D341Med (cell line): ENCODE results near the gene SLC16A5.
"Not testable (repeated sequence)": the region's sequence is repeated elsewhere in the genome, so short reads cannot be mapped to it uniquely, and the experiment has no call there.

Source experiments
- DNase-seq: peaks from one replicate; pipeline ENCODE4 v3.0.0; 2012; ENCODE audit warnings: low spot score

SLC16A5 gene

GRCh38 chr17:75064460-75064859 lies 23.3 kb upstream of the SLC16A5 start:
- no peak for DNase-seq

DNA sequence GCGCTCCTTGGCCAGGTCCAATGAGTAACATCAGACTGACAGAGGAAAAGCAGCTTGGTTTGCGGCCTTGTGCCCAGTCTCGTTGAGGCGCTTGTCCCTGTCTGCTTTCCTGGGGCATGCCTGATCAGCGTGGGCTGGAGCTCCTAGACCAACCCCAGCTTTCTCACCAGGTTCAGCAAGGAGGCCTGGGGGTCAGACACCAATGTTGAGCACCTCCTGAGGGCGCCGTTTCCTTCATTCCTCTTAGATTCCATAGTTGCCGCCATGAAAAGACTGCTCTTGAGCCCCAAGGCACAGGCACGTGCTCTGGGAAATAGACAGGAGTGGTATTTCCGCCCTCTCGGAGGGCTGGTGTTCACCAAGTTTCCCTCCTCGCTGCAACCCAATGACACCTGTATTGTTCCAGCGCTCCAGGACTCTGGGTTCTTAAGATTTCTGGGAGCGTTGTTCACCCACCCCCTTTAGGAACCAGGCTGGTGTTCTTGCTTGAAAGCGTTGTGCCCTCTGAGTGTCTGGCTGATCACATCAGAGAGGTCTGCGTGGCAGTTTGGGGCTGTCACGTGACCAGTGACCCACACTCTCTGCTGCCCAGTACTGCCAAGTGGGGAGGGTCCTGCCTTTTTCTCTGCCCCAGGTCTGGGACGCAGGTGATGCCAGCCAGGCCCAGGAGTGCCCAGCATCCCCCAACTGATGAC lies 22.7 kb upstream of the SLC16A5 start:
- DNase-seq = no peak

DNA sequence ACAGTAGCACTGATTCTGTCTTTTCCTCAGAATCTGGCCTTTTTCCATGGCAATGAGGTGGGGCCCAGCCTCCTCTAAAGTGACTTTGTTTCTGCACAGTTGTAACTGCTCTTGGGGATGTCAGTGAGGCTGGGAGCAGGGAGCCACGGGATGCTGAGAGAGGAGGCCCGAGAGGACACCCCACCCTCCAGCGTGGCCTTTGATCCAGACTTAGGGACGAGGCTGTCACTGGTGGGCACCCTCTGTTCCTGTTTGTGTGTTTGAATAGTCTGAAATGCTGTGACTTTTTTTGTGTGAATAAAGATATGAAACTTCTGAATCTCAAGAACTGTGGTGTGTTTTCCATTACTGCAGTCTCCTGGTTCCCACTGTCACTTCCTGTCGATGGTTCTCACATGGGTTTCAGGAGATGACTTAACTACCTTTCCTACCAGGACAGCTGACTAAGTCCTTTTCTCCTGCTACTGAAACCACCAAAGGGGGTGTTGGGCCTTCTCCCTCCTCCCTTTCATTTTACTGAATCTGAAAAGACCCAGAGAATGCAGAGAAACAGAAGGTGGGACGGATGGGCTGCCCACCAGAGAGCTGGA lies 22.1 kb upstream of the SLC16A5 start:
- DNase-seq = no peak

DNA sequence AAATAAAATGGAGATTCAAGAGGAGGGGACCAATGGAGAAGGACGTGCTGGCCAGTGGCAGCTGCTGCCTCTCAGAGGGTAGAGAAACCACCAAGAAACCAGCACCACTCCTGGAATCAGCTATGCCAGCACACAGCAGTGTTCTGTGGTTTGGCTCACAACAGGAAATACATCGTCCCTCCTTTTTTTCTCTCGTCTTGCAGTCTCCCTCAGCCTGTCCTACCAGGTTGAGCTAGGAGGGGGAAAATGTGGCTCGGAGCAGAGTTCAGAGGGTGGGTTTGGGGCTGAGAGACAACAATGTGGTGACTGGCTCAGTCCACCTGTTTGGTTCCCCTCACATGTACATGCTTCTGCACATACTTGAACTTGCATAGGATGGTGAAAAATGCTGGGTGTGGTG lies 19.9 kb upstream of the SLC16A5 start:
- DNase-seq = no peak

DNA sequence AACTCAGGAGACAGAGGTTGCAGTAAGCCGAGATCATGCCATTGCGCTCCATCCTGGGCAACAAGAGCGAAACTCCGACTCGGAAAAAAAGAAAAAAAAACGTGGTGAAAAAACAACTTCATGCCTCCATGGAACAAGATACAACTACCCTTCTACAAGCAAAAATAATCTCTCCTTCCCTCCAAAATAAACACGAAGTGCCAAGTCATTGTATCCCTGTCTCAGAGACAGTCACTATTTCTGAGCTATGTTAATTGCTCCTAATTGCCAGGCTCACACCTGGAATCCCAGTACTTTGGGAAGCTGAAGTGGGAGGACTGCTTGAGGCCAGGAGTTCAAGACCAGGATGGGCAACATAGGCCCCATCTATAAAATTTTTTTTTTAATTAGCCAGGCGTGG lies 19.0 kb upstream of the SLC16A5 start:
- no peak for DNase-seq

- DNase-seq = peak; percentile 66
These were observed 18.0 kb upstream of the SLC16A5 start for GRCh38 chr17:75069783-75070182.

DNA sequence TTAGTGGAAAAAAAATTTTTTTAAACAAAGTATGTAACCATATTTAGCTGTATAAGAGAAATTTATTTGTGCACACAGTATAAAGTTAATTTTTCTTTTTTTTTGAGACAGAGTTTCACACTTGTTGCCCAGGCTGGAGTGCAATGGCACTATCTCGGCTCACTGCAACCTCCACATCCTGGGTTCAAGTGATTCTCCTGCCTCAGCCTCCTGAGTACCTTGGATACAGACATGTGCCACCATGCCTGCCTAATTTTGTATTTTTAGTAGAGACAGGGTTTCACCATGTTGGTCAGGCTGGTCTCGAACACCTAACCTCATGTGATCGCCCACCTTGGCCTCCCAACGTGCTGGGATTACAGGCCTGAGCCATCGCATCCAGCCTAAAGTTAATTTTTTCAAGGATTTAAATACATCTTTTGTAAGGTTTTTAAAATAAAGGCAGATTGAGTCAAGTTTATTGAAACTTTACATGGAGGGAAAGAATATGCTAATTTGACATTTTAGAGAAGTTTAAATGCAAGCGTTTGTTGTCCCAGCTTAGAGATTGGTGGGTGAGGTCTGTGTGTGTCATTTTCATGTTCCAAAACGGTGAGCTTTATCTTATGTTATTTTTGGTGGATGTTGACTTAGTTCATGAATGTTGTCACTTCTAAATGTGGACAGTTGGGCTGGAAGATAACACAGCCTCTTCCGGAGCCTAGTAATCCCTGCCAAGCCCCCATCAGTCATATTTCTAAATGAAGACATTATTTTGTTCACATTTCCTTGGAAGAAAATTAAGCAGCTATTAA lies 16.1 kb upstream of the SLC16A5 start:
- DNase-seq = not testable (repeated sequence)

GRCh38 chr17:75072909-75073308 lies 14.8 kb upstream of the SLC16A5 start:
- not testable (repeated sequence) for DNase-seq

DNA sequence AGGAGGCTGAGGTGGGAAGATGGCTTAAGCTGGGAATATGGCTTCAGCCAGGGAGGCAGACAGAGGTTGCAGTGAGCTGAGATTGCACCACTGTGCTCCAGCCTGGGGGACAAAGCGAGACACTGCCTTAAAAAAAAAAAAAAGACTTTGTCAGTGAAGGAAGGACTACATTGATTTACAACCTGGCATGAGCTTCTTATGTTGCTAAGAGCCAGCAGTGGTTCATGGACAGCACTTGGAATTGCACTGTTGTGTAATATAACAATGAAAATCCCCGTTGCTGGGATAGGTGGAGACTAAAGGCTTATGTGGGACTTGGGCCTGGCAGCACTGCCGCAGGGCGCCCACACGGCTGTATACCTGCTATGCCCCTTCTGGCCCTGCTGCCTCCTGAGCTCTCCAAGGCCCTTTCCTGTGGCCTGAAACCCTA lies 14.1 kb upstream of the SLC16A5 start:
- DNase-seq = no peak

GRCh38 chr17:75074532-75074931 lies 13.2 kb upstream of the SLC16A5 start:
- no peak for DNase-seq

DNA sequence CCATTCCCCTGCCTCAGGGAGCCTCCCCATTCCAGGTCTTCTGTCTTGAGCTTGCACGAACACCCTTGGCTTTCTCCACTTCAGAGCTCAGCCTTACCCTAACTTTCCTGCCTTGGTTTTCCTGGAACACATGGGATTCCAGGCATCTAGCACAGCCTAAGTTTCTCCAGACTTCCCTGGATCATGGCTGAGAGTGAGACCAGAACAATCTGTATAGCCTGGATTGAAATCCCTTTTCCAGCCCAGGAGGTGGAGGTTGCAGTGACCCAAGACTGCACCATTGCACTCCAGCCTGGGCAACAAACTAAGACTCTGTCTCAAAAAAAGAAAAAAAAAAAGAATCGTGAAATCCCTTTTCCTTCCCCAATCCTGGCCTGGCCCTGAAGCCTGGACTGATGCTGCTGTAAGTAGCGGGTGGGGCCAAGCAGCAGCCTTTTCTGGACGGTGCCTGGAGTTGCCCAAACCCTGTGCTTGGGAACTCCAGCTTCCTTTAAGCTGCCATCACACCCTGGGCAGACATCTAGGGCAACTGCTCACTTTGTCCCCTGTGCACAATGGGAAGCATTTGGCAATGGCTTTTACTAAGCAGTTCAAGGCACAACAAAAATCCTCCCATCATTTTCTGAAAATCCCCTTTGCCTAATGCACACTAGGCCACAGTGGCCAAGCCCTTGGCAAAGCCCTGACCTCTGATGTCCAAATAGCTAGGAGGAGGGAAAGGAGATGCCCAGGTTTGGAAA lies 12.0 kb upstream of the SLC16A5 start:
- DNase-seq = no peak

- no peak for DNase-seq
These were observed 10.7 kb upstream of the SLC16A5 start for GRCh38 chr17:75077072-75077495.

DNA sequence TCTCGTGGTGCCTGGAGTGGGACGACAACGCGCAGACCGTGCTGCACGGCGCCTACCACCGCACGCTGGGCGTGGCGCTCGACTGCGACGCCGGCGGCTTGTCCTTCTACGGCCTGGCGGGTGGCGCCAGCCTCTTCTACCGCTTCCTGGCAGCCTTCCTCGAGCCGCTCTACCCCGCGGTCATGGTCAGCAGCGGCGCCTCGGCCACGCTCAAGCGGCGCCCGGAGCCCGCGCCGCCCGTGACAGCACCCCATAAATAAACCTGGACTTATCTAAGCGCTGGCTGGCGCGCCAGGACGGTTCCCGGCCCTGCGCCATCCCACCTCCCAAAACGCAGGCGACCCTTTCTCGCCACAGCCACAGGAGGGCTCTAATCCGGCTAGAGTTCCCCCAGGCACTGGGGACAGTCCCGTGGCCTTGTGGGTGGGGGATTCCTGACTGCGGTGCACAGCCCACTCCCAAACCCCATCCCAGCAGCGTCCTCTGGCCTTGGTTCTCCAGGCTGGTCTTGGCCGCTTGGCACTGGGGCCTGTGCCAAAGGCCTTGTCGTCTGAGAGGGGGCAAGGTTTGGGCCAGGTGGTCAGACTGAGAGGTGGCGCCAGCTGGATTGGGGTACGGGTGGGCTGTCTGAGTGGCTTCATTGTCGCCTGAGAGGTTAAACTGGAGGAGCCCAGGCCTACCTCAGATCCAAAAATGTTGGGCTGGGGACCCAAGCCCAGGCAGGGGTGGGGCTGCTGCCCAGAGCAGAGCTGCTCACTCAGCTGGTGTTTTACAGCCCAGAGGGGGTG lies 10.1 kb upstream of the SLC16A5 start:
- no peak for DNase-seq

DNA sequence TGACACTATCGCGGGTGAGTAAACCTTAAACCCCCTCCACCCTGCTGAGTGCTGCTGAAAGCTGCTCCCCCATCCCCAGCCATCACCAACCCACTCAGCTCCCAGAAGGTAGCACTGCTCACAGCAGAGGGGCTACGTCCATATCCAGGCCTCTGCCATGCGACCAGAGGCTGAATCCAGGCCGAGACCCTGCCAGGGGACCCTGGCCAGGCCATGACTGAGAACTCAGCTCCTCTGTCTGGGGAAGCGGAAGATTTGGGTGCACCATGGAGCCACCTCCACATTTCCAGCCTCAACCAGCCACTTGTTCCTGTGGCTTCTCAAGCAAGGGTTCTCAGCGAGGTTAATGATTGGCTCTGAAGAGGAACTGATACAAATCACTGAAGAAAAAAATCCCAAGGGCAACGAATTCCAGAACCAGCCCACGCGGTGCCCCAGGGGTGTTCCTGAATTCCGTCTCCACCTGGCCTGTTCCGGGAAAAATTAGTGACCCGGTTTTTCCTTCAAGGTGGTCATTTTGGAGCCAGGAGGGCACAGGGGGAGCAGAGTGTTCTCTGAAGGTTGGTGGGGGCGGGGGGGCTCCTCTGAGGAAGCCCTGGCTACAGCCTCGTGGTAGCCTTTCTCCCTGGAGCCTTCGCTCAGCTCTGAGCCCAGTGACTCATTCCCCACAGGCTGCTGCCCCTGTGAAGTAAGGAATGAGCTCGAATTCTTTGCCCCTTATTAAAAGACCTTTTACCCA lies 9.3 kb upstream of the SLC16A5 start:
- no peak for DNase-seq

- DNase-seq = no peak
These were observed 8.8 kb upstream of the SLC16A5 start for GRCh38 chr17:75079023-75079373.

GRCh38 chr17:75081611-75082540 lies 5.9 kb upstream of the SLC16A5 start:
- DNase-seq = no peak

DNA sequence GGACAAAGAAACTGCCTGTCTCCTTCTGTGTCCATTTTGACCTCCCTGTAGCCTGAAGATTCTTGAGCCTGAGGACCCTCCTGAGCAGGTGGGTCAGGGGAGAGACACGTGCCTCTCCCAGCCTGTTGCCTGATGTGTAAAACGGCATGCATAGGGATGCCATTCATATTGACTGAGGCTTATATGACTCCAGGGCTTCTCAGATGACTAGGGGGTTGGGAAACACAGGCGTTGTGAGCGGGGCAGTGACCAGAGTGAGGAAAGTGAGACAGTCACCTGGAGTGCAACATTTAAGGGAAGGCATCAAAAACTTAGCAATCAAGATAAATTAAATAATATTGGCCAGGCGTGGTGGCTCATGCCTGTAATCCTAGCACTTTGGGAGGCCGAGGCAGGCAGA lies 5.1 kb upstream of the SLC16A5 start:
- no peak for DNase-seq

GRCh38 chr17:75084039-75084660 lies 3.6 kb upstream of the SLC16A5 start:
- DNase-seq = no peak

GRCh38 chr17:75086496-75087181 lies 1.1 kb upstream of the SLC16A5 start:
- no peak for DNase-seq
